Fibroblast of lung (primary cell): ENCODE measurements around the gene BHMT2. TPM values are rescaled to one million over a fixed set of nuclear protein-coding genes. Genes with fewer than 3 reads are reported as not detected.

Source experiments
- DNase-seq, 2 donors: peaks; one replicate each; pipeline versions ENCODE4 v3.0.0 to v3.0.0-alpha.2; 2010; ENCODE audit warnings: low read depth in 2 of 2
- H2AFZ ChIP-seq: 2 replicates; pipeline ENCODE4 v1.5.1; 2012; ENCODE audit warnings: low read length, control low read depth, inconsistent platforms
- H3K27ac ChIP-seq: 2 replicates; pipeline ENCODE4 v1.5.1; 2011; ENCODE audit warnings: low read length, control low read depth; ENCODE audit not compliant: insufficient read depth
- H3K27me3 ChIP-seq: 2 replicates; pipeline ENCODE4 v1.5.1; 2011; ENCODE audit warnings: mild to moderate bottlenecking, low read length; ENCODE audit not compliant: control insufficient read depth, insufficient read depth
- H3K36me3 ChIP-seq: 2 replicates; pipeline ENCODE4 v1.5.1; 2011; ENCODE audit warnings: low read length; ENCODE audit not compliant: control insufficient read depth, insufficient read depth
- H3K4me1 ChIP-seq: 2 replicates; pipeline ENCODE4 v1.5.1; 2011; ENCODE audit warnings: low read length; ENCODE audit not compliant: control insufficient read depth, insufficient read depth; ENCODE audit errors: extremely low read depth
- H3K4me2 ChIP-seq: 2 replicates; pipeline ENCODE4 v1.5.1; 2011; ENCODE audit warnings: low read length, control low read depth; ENCODE audit not compliant: insufficient read depth; ENCODE audit errors: extremely low read depth
- H3K4me3 ChIP-seq, 4 experiments: fragments of 200-600 bp in 1 of 4; sonication (generic) in 1 of 4; replicated peaks in 1 of 4; 2 replicates each; pipeline ENCODE4 v1.5.1; 2011 to 2016; ENCODE audit warnings: low read length in 4 of 4, low read depth in 3 of 4, mild to moderate bottlenecking in 3 of 4, control low read depth in 2 of 4, inconsistent platforms in 1 of 4, mixed read lengths in 1 of 4; ENCODE audit not compliant: insufficient read depth in 1 of 4; ENCODE audit errors: control extremely low read depth in 1 of 4
- H3K79me2 ChIP-seq: 2 replicates; pipeline ENCODE4 v1.5.1; 2012; ENCODE audit warnings: mild to moderate bottlenecking, low read length, inconsistent platforms; ENCODE audit not compliant: control insufficient read depth, insufficient read depth
- H3K9ac ChIP-seq: 2 replicates; pipeline ENCODE4 v1.5.1; 2011; ENCODE audit warnings: mild to moderate bottlenecking, low read length, control low read depth; ENCODE audit not compliant: insufficient read depth
- H3K9me3 ChIP-seq: 2 replicates; pipeline ENCODE4 v1.5.1; 2012; ENCODE audit warnings: low read depth, low read length; ENCODE audit not compliant: control insufficient read depth, insufficient read depth
- H4K20me1 ChIP-seq: 2 replicates; pipeline ENCODE4 v1.5.1; 2011; ENCODE audit warnings: low read length; ENCODE audit not compliant: control insufficient read depth, insufficient read depth; ENCODE audit errors: extremely low read depth
- EZH2 ChIP-seq: IDR thresholded peaks from 2 replicates; pipeline ENCODE4 v1.5.1; 2012; ENCODE audit warnings: low read length, control low read depth, mild to moderate bottlenecking; ENCODE audit errors: missing control alignments
- polyA plus RNA-seq, 2 donors: library from polyadenylated mRNA; depleted of rRNA in 1 of 2; stranded (reverse) in 1 of 2; unstranded in 1 of 2; fragments of >200 nt; gene quantifications; 2 replicates each; pipeline ENCODE4 v1.2.1, GENCODE V29; 2011 to 2012; ENCODE audit warnings: missing spikeins in 1 of 2
- total RNA-seq: library from RNA; depleted of rRNA; stranded (reverse); fragments of >200 nt; gene quantifications from 2 replicates; pipeline ENCODE4 v1.2.1, GENCODE V29; 2014
- TF ChIP-seq, protein P1 (sequence below), 2 donors: IDR thresholded peaks in 1 of 2; conservative IDR thresholded peaks in 1 of 2; 1 replicate in 1 of 2; 2 replicates in 1 of 2; pipeline ENCODE4 v1.5.1; 2011 to 2012; ENCODE audit warnings: low read length in 2 of 2, control low read depth in 1 of 2, inconsistent platforms in 1 of 2, low read depth in 1 of 2, mild to moderate bottlenecking in 1 of 2

BHMT2 gene
- total and polyA plus RNA-seq, 2 donors (not counting 1 experiment from before 2014, with no cell fraction given) = 6.5 to 20.3 TPM

DNA sequence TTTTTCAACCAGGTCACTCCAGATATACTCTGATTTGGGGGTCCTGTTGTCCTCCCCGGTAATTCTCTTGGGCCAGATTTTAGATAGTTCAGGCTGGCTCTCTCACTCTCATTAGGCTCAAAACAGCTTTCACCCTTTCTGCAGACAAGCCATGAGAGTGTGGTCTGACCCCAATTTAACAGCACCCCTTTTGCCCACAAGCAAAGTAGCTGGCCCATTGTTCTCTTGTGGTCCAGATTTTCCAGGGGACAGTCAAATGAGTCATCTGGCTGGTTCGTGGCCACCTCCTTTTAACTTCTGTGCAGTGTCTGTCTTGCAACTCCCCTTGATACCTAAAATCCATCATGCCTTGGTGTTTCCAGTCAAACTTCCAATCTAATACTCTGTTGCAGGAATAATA lies 16.5 kb downstream of the BHMT2 start:
- no peaks in the 10 kb centered on the region for H3K27me3 ChIP-seq
- no peak for TF ChIP-seq EZH2
- TF ChIP-seq, protein P1, sequence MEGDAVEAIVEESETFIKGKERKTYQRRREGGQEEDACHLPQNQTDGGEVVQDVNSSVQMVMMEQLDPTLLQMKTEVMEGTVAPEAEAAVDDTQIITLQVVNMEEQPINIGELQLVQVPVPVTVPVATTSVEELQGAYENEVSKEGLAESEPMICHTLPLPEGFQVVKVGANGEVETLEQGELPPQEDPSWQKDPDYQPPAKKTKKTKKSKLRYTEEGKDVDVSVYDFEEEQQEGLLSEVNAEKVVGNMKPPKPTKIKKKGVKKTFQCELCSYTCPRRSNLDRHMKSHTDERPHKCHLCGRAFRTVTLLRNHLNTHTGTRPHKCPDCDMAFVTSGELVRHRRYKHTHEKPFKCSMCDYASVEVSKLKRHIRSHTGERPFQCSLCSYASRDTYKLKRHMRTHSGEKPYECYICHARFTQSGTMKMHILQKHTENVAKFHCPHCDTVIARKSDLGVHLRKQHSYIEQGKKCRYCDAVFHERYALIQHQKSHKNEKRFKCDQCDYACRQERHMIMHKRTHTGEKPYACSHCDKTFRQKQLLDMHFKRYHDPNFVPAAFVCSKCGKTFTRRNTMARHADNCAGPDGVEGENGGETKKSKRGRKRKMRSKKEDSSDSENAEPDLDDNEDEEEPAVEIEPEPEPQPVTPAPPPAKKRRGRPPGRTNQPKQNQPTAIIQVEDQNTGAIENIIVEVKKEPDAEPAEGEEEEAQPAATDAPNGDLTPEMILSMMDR (conservative IDR thresholded peaks at IDR 0.05 in 1 of 2, IDR thresholded peaks at IDR 0.05 in 1 of 2; ENCODE audit: low read depth in 1 of 2, low read length in 2 of 2) = no peak
- H3K36me3 ChIP-seq = no peaks in the 10 kb centered on the region
- no peaks in the 10 kb centered on the region for H3K4me1 ChIP-seq
- no peak overlapping the region for H2AFZ ChIP-seq
- no peaks in the 10 kb centered on the region for H3K79me2 ChIP-seq
- H3K4me3 ChIP-seq = no peak overlapping the region
- H3K9me3 ChIP-seq = no peaks in the 10 kb centered on the region
- no peaks in the 10 kb centered on the region for H4K20me1 ChIP-seq
- no peak overlapping the region for H3K9ac ChIP-seq
- H3K4me2 ChIP-seq = no peak overlapping the region
- DNase-seq = peak in 1 of 2 donors; percentile 37
- H3K27ac ChIP-seq = no peak overlapping the region

DNA sequence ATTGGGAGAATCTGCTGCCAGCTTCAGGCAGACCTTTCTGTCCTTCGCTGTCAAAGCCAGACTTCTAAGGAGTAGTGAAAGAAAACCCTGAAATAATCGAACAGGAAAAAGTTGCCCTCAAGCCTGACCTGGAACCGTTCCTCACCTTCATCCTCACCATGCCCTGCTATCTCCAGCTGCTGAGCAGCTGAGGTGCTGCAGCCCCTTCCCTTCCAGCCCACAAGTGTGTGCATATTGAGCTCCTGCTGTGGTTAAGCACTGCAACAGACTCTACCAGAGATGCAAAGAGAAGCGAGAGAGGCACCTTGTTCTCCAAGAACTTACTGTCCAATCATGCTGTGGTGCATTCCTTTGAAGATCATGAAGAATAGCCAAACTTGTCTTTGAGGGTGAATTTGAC lies 18.9 kb downstream of the BHMT2 start:
- Histone ChIP-seq H3K36me3 (no peaks in the 10 kb centered on the region), H3K9me3 (no peaks in the 10 kb centered on the region), H3K9ac (no peak overlapping the region), H4K20me1 (no peaks in the 10 kb centered on the region), H3K27me3 (no peaks in the 10 kb centered on the region), H3K79me2 (no peaks in the 10 kb centered on the region), H3K4me2 (no peak overlapping the region), H3K4me1 (no peaks in the 10 kb centered on the region), H3K4me3 (no peak overlapping the region), H3K27ac (no peak overlapping the region), H2AFZ (no peak overlapping the region)
- no peak for DNase-seq
- TF ChIP-seq, protein P1 (conservative IDR thresholded peaks at IDR 0.05 in 1 of 2, IDR thresholded peaks at IDR 0.05 in 1 of 2; ENCODE audit: low read depth in 1 of 2, low read length in 2 of 2) = no peak
- TF ChIP-seq EZH2 = no peak

DNA sequence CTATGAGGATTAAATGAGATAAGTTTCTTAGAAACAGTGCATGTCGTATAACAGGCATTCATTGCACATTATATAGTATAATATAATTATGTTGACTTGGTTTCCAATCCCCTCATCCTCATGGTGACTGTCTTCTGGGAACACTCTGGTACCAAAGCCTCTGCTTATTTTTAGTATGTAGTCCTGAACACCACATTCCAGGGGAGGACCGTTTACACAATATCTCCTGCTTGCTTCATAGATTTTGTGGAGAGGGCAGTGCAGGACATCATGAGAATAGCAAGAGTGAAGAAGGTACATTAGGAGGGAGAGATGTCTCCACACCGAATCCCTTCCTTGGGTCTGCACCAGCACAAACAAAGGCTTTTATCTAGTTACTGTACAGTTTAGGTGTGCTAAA lies 21.5 kb downstream of the BHMT2 start:
- H3K4me2 ChIP-seq = no peak overlapping the region
- no peaks in the 10 kb centered on the region for H4K20me1 ChIP-seq
- no peaks in the 10 kb centered on the region for H3K36me3 ChIP-seq
- H2AFZ ChIP-seq = no peak overlapping the region
- H3K9me3 ChIP-seq = no peaks in the 10 kb centered on the region
- H3K27ac ChIP-seq = no peak overlapping the region
- H3K27me3 ChIP-seq = no peaks in the 10 kb centered on the region
- no peaks in the 10 kb centered on the region for H3K4me1 ChIP-seq
- TF ChIP-seq, protein P1 (conservative IDR thresholded peaks at IDR 0.05 in 1 of 2, IDR thresholded peaks at IDR 0.05 in 1 of 2; ENCODE audit: low read depth in 1 of 2, low read length in 2 of 2) = no peak
- TF ChIP-seq EZH2 = no peak
- no peaks in the 10 kb centered on the region for H3K79me2 ChIP-seq
- DNase-seq = no peak
- no peak overlapping the region for H3K9ac ChIP-seq
- no peak overlapping the region for H3K4me3 ChIP-seq
